ENCODE measurements around the gene RPL28. TPM values are rescaled to one million over a fixed set of nuclear protein-coding genes. Genes with fewer than 3 reads are reported as not detected.
A peak's percentile ranks its signal among the peaks of the same experiment; 100 is the strongest.

RPL28 gene
- total and polyA plus RNA-seq, 2 of the 4 experiments (the other 2 are of a cell fraction) = 386 to 1,693 TPM

DNA sequence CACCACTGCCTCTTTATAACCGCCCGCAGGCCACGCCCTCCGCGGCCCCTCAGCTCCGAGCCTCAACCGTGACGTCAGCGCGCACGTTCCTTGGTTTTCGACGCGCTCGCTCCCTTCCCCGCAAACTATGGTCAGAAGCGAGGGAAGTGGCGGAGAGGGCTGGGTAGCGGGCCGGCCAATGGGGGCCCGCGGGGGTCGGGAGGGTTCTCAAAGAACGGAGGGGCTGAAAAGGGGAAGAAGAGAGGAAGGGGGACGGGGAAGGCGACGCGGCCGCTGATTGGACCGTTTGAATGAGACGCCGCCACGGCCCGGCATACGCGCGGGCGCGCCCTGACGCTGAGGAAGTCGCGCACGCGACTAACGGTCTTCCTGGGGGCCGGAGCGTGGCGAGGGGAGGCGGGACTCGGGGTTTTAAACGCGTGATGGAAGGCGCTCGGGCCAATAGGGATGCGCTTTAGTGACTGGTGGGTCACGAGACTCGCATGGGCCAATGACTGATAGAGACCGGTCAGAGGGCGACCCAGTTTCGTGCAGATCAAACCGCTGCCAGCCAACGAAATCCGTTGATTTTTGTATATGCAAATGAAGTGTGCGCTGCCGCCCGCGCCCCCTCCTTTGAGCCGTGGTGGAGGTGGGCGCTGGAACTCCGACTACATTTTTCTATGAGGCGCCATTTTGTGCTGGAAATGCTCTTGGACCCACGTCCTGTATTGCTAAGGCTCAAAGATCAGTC lies 22.2 kb downstream of the RPL28 start:
- Histone ChIP-seq H3K36me3 (ENCODE audit: control insufficient read depth, insufficient read depth, low read length) (peaks cover 20% of the 10 kb centered on the region), H3K18ac (ENCODE audit: low read depth, low read length) (peak overlapping the region; percentile 96), H3K14ac (replicated peaks; ENCODE audit: low read depth, low read length) (peak overlapping the region; percentile 99), H2BK15ac (ENCODE audit: low read depth, low read length) (peak overlapping the region; percentile 100), H3K4me2 (ENCODE audit: low read depth, low read length) (peak overlapping the region; percentile 87), H2AK9ac (replicated peaks; ENCODE audit: low read depth, low read length, poor library complexity) (peak overlapping the region; percentile 100), H2BK120ac (ENCODE audit: low read depth, low read length) (peak overlapping the region; percentile 98), H3K4ac (ENCODE audit: low read depth, low read length) (peak overlapping the region; percentile 100), H2BK20ac (ENCODE audit: low read depth, low read length) (peak overlapping the region; percentile 83), H4K8ac (ENCODE audit: low read depth in 2 of 2, low read length in 2 of 2) (peak overlapping the region; percentile 100), H3K4me3 (ENCODE audit: insufficient read depth, low read depth, low read length) (peak overlapping the region; percentile 64), H2AFZ (replicated peaks; ENCODE audit: low read length, poor library complexity) (peak overlapping the region; percentile 96), H3K23ac (ENCODE audit: low read depth, low read length) (peak overlapping the region; percentile 96), H3K79me1 (ENCODE audit: low read depth in 1 of 2, low read length in 2 of 2) (peaks cover 5 to 32% of the 10 kb centered on the region in 2 experiments; a peak in 3 of 4 replicates), H4K20me1 (ENCODE audit: insufficient read depth, low read length) (peaks cover 37% of the 10 kb centered on the region), H3K27ac (ENCODE audit: insufficient read depth, low read length) (peak overlapping the region; percentile 94), H2BK5ac (ENCODE audit: low read depth, low read length, poor library complexity, severe bottlenecking) (peak overlapping the region; percentile 94), H2AK5ac (ENCODE audit: low read depth, low read length) (peak overlapping the region; percentile 99), H3K9ac (ENCODE audit: low read depth, low read length) (peak overlapping the region; percentile 63), H4K5ac (ENCODE audit: low read depth, low read length) (peak overlapping the region; percentile 99), H4K91ac (ENCODE audit: insufficient read depth, low read depth, low read length) (peak overlapping the region; percentile 100), H3K56ac (ENCODE audit: extremely low read depth, insufficient read depth, low read length) (peak overlapping the region; percentile 95), H3K4me1 (ENCODE audit: control insufficient read depth, insufficient read depth, low read length) (peaks cover 17% of the 10 kb centered on the region), H3K9me1 (ENCODE audit: insufficient read depth, low read length) (peaks cover 19% of the 10 kb centered on the region), H3K27me3 (ENCODE audit: control insufficient read depth, insufficient read depth, low read length) (no peaks in the 10 kb centered on the region), H3K9me3 (ENCODE audit: control insufficient read depth, insufficient read depth, low read length) (no peaks in the 10 kb centered on the region)
- in situ Hi-C loops (cut with MboI; ENCODE audit: low sequenced_read_pairs) (no loop called here), dilution Hi-C loops (cut with HindIII; ENCODE audit: low sequenced_read_pairs, unreplicated experiment) (no loop called here), intact Hi-C loops (cut with micrococcal nuclease) (loop anchor here (5.0 kb wide), 1 partner anchor 94 kb away; no protein-coding TSS in a partner anchor)
- DNase-seq (peak; percentile 99), ATAC-seq (ENCODE audit: low read depth) (peak; percentile 92)
- POLR2A ChIA-PET (ENCODE audit: unreplicated experiment) = interaction anchor here (0.5 to 1.4 kb wide), 6 partner anchors 10 to 248 kb away, joined by 3 to 9 read pairs (median 4); no protein-coding TSS in a partner anchor
- CTCF ChIA-PET = no interaction called here
- WGBS, 2 experiments (ENCODE audit: extremely low coverage in 2 of 2, insufficient read length in 1 of 2) = 0% methylated on average over 36 of the region's 72 CpGs; no CpG with 5 or more reads in 1 of the 2 experiments
- BruUV-seq (replicated peaks) = no TSS peak
- TF ChIP-seq MXI1 (IDR thresholded peaks at IDR 0.05; ENCODE audit: borderline replicate concordance, low read depth, low read length) (peak; percentile 67; the same call in 1 of the 2 replicates), MAZ (IDR thresholded peaks at IDR 0.05; ENCODE audit: borderline replicate concordance, low read depth, low read length) (peak; percentile 98), RFX5 (IDR thresholded peaks at IDR 0.05; ENCODE audit: low read depth, low read length) (no peak), BHLHE40 (IDR thresholded peaks at IDR 0.05; ENCODE audit: low read depth, low read length) (peak; percentile 97)
- TF ChIP-seq, protein P1, sequence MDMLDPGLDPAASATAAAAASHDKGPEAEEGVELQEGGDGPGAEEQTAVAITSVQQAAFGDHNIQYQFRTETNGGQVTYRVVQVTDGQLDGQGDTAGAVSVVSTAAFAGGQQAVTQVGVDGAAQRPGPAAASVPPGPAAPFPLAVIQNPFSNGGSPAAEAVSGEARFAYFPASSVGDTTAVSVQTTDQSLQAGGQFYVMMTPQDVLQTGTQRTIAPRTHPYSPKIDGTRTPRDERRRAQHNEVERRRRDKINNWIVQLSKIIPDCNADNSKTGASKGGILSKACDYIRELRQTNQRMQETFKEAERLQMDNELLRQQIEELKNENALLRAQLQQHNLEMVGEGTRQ (IDR thresholded peaks at IDR 0.05; ENCODE audit: low read depth, low read length) = peak; percentile 97
- TF ChIP-seq, protein P2, sequence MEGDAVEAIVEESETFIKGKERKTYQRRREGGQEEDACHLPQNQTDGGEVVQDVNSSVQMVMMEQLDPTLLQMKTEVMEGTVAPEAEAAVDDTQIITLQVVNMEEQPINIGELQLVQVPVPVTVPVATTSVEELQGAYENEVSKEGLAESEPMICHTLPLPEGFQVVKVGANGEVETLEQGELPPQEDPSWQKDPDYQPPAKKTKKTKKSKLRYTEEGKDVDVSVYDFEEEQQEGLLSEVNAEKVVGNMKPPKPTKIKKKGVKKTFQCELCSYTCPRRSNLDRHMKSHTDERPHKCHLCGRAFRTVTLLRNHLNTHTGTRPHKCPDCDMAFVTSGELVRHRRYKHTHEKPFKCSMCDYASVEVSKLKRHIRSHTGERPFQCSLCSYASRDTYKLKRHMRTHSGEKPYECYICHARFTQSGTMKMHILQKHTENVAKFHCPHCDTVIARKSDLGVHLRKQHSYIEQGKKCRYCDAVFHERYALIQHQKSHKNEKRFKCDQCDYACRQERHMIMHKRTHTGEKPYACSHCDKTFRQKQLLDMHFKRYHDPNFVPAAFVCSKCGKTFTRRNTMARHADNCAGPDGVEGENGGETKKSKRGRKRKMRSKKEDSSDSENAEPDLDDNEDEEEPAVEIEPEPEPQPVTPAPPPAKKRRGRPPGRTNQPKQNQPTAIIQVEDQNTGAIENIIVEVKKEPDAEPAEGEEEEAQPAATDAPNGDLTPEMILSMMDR (conservative IDR thresholded peaks at IDR 0.05; ENCODE audit: low read depth, low read length) = 0 out of 2 replicates have a peak, but pooled peaks have one; percentile 3

All from IMR-90 (cell line).